Stimulated activated CD8-positive, alpha-beta memory T cell treated with anti-CD3 and anti-CD28 coated beads, Interleukin-12 subunit alpha, Interleukin-12 subunit beta, amount 100 ng/mL, for 1 hour (primary cell): ENCODE results near the gene FKBP1A.

ENCODE experiments used
- DNase-seq: peaks from one replicate; pipeline ENCODE4 v3.0.0-alpha.2; 2020; ENCODE audit warnings: low read depth

FKBP1A gene

DNA sequence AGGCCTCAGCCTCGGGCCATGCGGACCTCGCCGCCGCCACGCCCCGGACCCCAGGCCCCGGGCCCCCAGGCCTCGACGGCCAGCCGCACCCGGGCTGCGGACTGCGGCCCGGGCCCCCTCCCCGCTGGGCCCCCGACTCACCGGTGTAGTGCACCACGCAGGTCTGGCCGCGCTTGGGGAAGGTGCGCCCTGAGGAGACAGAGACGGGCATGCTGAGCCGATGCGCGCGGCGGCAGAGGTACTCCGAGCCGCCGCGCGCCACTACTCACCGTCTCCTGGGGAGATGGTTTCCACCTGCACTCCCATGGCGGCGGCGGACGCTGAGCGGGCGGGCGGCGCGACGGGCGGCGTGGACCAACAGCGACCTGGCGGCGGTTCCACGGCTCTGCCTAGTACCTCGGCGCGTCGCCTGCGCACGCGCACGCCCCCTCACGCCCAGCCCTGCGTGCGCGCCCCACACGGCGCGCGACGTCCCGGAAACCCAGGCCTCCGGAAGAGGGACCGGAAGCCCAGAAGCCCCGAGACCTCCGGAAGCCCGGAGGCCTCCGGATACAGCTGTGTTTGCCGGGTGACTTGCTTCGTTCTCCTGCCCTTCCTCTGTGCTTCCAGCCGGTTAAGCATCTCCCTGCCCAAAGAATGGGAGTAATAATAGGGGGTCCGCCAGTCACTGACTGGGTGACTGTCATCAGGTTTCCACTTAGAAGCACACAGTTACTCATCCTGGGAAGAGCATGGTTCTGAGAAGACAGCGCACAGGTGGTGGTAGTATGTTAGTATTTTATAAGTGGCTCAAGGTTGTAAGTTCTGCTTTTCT is at the start of gene FKBP1A:
Gene FKBP1A (minus strand): TSS at position 362 of the 814 bp plus-strand sequence. CDS start 56 bp downstream, at position 306.
- DNase-seq, result peak; percentile 79

- no peak for DNase-seq
Measured at GRCh38 chr20:1442304-1442703, 49.5 kb upstream of the FKBP1A start.

GRCh38 chr20:1441133-1441532 is 48.3 kb upstream of the FKBP1A start:
- DNase-seq, result no peak

GRCh38 chr20:1440024-1440423 is 47.2 kb upstream of the FKBP1A start:
- no peak for DNase-seq

- no peak for DNase-seq
Measured at GRCh38 chr20:1438361-1438760, 45.5 kb upstream of the FKBP1A start.

DNA sequence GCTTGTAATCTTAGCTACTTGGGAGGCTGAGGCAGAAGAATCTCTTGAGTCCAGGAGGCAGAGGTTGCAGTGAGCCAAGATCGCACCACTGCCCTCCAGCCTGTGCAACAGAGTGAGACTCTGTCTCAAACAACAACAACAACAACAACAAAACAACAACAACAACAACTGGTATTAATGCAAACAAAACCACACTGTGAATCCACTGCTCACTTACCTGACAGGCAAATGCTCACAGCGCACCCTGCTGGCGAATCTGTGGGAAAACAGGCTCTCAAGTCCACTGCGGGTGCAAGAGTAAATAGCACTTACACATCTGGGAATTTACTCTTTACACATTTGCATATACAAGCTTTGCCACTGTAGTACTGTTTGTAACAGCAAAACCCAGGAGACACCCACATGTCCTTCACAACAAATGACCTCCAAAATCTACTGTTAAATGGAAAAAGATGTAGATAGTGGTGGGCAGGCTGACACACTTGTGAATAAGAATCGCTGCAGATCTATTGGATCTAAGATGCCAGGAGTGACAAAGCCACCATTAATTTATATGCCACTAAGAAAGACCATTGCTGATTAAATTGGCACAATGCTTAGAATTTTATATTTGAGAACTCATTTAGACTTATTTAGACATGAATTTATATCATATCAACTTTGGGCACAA is 44.5 kb upstream of the FKBP1A start:
- peak; percentile 75 for DNase-seq

DNA sequence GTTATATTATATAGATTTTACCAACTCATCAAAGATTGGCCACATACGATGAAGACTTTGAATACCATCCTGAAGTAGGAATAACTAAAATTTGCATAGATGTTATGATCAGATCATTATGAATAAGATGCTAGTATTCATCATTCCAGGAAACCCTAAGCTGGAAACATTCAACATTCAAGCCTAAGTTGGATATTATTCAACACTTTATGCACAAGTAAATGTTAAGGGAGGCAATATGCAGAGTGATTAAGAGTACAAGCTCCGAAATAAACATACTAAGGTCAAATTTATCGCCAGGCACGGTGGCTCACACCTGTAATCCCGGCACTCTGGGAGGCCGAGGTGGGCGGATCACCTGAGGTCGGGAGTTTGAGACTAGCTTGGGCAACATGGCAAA is 43.4 kb upstream of the FKBP1A start:
- no peak for DNase-seq

DNA sequence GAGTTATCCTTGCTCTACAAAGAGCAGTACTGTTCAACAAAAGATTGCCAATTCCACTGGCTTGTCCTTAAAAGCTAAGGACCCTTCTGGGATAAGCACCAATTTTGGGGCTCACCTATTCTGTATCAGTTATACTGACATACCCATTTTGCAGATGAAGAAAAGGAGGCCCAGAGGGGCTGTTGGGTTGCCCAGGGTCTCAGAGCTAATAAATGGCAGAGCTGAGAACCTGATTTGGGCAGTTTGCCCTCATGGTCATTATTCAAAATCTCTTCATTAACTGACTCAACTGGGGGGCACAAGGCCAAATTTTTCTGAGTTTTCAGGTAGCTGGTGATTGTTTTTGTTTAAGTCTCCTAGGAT is 42.5 kb upstream of the FKBP1A start:
- DNase-seq, result no peak

GRCh38 chr20:1434571-1435336 is 41.9 kb upstream of the FKBP1A start:
- peak; percentile 30 for DNase-seq

DNA sequence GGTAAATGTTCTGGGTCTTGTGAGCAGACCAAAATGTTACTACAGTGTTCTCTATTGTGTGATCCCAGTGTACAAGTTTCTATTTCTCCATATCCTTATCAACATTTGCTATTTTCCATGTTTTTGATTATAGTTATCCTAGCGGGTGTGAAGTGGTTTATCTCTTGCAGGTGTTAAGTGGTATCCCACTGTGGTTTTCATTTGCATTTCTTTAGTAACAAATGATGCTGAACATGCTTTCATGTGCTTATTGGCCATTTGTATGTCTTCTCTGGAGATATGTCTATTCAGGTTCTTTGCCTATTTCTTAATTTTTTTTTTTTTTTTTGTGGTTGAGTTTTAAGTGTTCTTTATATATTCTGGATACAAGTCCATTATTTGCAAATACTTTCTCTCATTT is 38.3 kb upstream of the FKBP1A start:
- no peak for DNase-seq

DNA sequence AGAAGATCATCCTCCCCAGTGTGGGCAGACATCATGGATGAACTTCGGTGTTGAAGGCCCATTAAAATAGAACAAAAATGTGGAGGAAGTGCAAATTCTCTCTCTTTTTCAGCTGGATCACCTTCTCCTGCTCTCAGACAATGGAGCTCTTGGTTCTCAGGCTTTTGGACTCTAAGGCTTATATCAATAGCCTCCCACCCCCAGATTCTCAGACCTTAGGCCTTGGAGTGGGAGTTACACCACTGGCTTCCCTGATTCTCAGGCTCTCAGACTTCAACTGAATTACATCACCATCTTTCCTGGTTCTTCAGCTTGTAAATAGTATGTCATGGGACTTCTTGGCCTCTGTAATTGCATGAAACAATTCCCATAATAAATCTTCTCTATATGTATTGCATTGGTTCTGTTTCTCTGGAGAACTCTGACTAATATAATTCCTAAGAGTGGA is 37.2 kb upstream of the FKBP1A start:
- DNase-seq, result no peak

GRCh38 chr20:1429143-1429728 is 36.4 kb upstream of the FKBP1A start:
- no peak for DNase-seq

- no peak for DNase-seq
Measured at GRCh38 chr20:1427457-1428054, 34.7 kb upstream of the FKBP1A start.

GRCh38 chr20:1426231-1426849 is 33.5 kb upstream of the FKBP1A start:
- DNase-seq, result no peak

GRCh38 chr20:1424336-1424735 is 31.5 kb upstream of the FKBP1A start:
- DNase-seq, result no peak

DNA sequence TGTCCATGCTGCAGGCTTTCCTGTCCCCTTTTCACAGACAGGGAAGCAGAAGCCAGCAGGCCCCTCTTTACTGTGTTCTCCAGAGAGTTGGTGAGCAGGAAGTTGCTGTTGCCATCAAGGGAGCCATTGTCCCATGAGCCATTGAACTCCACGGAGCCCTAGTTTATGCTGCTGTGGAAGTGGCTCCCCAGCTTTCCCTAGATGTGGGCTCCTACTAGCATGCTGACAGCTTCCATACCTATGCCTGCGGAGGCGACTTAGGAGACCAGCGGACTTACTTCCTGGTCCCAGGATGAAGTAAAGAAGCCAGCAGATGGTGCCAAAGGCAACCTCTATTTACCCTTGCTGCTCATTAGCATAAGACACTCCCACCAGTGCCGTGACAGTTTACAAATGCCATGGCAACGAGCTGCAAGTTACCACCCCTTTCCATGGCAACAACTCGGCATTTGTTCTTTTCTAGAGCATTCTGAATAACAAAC is 30.8 kb upstream of the FKBP1A start:
- DNase-seq, result no peak

GRCh38 chr20:1423206-1423605 is 30.4 kb upstream of the FKBP1A start:
- DNase-seq, result no peak

- DNase-seq, result no peak
Measured at GRCh38 chr20:1422753-1423152, 29.9 kb upstream of the FKBP1A start.

DNA sequence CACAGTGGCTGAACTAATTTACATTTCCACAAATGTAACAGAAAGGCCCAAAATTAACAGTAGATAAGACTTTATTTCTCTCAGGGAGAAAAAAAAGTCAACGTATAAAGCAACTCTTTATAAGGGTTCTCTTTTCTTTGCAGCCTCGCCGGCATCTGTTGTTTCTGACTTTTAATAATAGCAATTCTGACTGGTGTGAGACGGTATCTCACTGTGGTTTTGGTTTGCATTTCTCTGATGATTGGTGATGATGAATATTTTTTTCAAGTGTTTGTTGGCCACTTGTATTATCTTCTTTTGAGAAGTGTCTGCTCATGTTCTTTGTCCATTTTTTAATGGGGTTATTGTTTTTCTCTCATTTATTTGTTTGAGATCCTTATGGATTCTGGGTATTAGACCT is 27.2 kb upstream of the FKBP1A start:
- DNase-seq, result no peak

DNA sequence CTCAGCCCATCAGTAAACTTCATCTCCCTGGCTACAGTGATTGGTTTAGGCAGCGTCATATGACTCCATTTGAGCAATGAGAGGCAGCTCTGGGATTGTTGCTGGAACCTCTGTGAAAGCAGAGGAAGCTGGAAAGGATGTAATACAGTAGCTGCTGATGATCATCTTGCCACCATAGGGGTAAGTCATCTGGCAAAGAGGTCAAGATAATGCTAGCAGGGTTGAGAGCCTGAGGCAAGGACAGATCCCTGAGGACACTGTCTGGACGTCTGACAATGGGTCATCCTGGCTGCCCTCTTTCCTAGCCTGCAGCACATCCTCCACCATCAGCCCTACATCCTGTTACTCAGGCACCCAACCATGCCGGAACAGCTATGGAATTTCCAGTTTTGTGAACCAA is 25.5 kb upstream of the FKBP1A start:
- no peak for DNase-seq

DNA sequence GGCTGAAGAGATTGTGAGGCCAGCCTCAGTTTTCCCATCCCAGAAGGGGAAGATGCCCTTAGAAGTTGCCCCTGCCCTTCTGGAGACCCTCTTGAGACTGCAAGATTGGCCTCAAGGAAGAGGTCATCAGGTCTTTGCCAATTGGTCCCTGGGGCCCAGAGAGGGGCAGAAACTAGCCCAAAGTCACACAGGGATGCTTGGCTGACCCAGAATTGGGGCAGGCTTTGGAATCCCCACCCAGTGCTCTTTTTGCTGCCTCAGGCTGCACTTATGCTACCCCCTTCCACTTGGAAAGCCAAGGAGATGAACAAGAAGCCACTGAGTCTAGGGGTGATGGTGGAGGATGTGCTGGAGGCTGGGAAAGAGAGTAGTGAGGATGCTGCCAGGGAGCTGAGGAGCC is 24.9 kb upstream of the FKBP1A start:
- no peak for DNase-seq
